Right kidney (tissue), 1 donor: Measurements from ENCODE around the gene CPNE9.

Source experiments
- DNase-seq: peaks from one replicate; pipeline ENCODE4 v3.0.0-alpha.2; 2016

CPNE9 gene

GRCh38 chr3:9716801-9717555 lies 13.3 kb downstream of the CPNE9 start:
- no peak for DNase-seq

GRCh38 chr3:9717563-9717962 lies 13.9 kb downstream of the CPNE9 start:
- DNase-seq: no peak

- DNase-seq: no peak
Measured at GRCh38 chr3:9718118-9718517, 14.5 kb downstream of the CPNE9 start.

- no peak for DNase-seq
Measured at GRCh38 chr3:9721015-9721699, 17.5 kb downstream of the CPNE9 start.

- no peak for DNase-seq
Measured at GRCh38 chr3:9721700-9722060, 18.0 kb downstream of the CPNE9 start.

- DNase-seq: no peak
Measured at GRCh38 chr3:9725775-9726515, 22.3 kb downstream of the CPNE9 start.

GRCh38 chr3:9727041-9727595 lies 23.5 kb downstream of the CPNE9 start:
- DNase-seq: no peak

GRCh38 chr3:9727743-9728142 lies 24.1 kb downstream of the CPNE9 start:
- no peak for DNase-seq

- no peak for DNase-seq
Measured at GRCh38 chr3:9729419-9729818, 25.8 kb downstream of the CPNE9 start.

GRCh38 chr3:9730657-9731205 lies 27.1 kb downstream of the CPNE9 start:
- DNase-seq: peak; percentile 85

GRCh38 chr3:9731206-9732079 lies 27.8 kb downstream of the CPNE9 start, which contains the start of gene BRPF1:
Gene BRPF1 (plus strand): TSS chr3:9731735. CDS start chr3:9734141, 2,406 bp downstream.
- DNase-seq: peak; percentile 100

GRCh38 chr3:9732080-9732739 lies 28.6 kb downstream of the CPNE9 start:
- DNase-seq: no peak

- DNase-seq: no peak
Measured at GRCh38 chr3:9732740-9733115, 29.1 kb downstream of the CPNE9 start.

- DNase-seq: no peak
Measured at GRCh38 chr3:9736831-9737230, 33.2 kb downstream of the CPNE9 start.

- no peak for DNase-seq
Measured at GRCh38 chr3:9739181-9739580, 35.5 kb downstream of the CPNE9 start.

- no peak for DNase-seq
Measured at GRCh38 chr3:9742560-9742959, 38.9 kb downstream of the CPNE9 start.

GRCh38 chr3:9743548-9743947 lies 39.9 kb downstream of the CPNE9 start:
- no peak for DNase-seq

GRCh38 chr3:9744162-9744561 lies 40.5 kb downstream of the CPNE9 start:
- DNase-seq: no peak

- DNase-seq: no peak
Measured at GRCh38 chr3:9745521-9745920, 41.9 kb downstream of the CPNE9 start.

- DNase-seq: no peak
Measured at GRCh38 chr3:9746330-9746729, 42.7 kb downstream of the CPNE9 start.

- no peak for DNase-seq
Measured at GRCh38 chr3:9747267-9747666, 43.6 kb downstream of the CPNE9 start.
